Cardiac fibroblast (primary cell): ENCODE measurements around the gene SELL.
"Not testable (repeated sequence)": the region's sequence is repeated elsewhere in the genome, so short reads cannot be mapped to it uniquely, and the experiment has no call there.

Source experiments
- DNase-seq, 2 donors: peaks; one replicate each; pipeline versions ENCODE4 v3.0.0 to v3.0.0-alpha.2; 2010; ENCODE audit warnings: low read depth in 2 of 2
- H3K4me3 ChIP-seq, 2 donors: replicated peaks in 1 of 2; 1 replicate in 1 of 2; 2 replicates in 1 of 2; pipeline ENCODE4 v1.5.1; 2011; ENCODE audit warnings: low read depth in 2 of 2, low read length in 2 of 2, mild to moderate bottlenecking in 2 of 2, moderate library complexity in 1 of 2
- CTCF ChIP-seq: IDR thresholded peaks from one replicate; pipeline ENCODE4 v1.5.1; 2011; ENCODE audit warnings: low read depth, mild to moderate bottlenecking, low read length, inconsistent platforms

Gene SELL

GRCh38 chr1:169697755-169698154 lies 13.7 kb downstream of the SELL start:
- DNase-seq, result no peak
- TF ChIP-seq CTCF, result no peak
- H3K4me3 ChIP-seq, result no peak overlapping the region

- DNase-seq, result no peak
- no peak for TF ChIP-seq CTCF
- H3K4me3 ChIP-seq, result no peak overlapping the region
These were observed 14.9 kb downstream of the SELL start for GRCh38 chr1:169696273-169697100.

GRCh38 chr1:169694304-169695075 lies 16.9 kb downstream of the SELL start:
- H3K4me3 ChIP-seq, result no peak overlapping the region
- DNase-seq, result no peak
- TF ChIP-seq CTCF, result no peak

GRCh38 chr1:169692756-169693460 lies 18.5 kb downstream of the SELL start:
- no peak for DNase-seq
- no peak overlapping the region for H3K4me3 ChIP-seq
- no peak for TF ChIP-seq CTCF

- TF ChIP-seq CTCF, result no peak
- no peak overlapping the region for H3K4me3 ChIP-seq
- DNase-seq, result no peak
These were observed 20.9 kb downstream of the SELL start for GRCh38 chr1:169690489-169690888.

GRCh38 chr1:169689395-169689794 lies 22.0 kb downstream of the SELL start:
- no peak for TF ChIP-seq CTCF
- no peak overlapping the region for H3K4me3 ChIP-seq
- no peak for DNase-seq

- H3K4me3 ChIP-seq, DNase-seq: not testable (repeated sequence)
These were observed 23.0 kb downstream of the SELL start for GRCh38 chr1:169688377-169688776.
